Spleen (tissue), 7 donors: Measurements from ENCODE around the gene ABCC10.

ENCODE experiments used
- POLR2AphosphoS5 ChIP-seq, 3 donors: sonication (generic); formaldehyde crosslinking; IDR thresholded peaks; one replicate each; pipeline ENCODE4 v1.5.1; 2017; ENCODE audit warnings: antibody characterized with exemption in 3 of 3
- TF ChIP-seq, protein P1 (sequence below), 11 experiments: fragments of 200-600 bp in 7 of 11; fragments of 450-650 bp in 4 of 11; sonication (generic) in 4 of 11; IDR thresholded peaks in 8 of 11; conservative IDR thresholded peaks in 3 of 11; 1 replicate in 7 of 11; 2 replicates in 4 of 11; pipeline versions ENCODE4 v1.4.0 to v1.8.0; 2016 to 2021; ENCODE audit warnings: antibody characterized with exemption in 11 of 11, inconsistent platforms in 4 of 11, mild to moderate bottlenecking in 1 of 11
- donor health status: DM: no; HTN: no; CAD: no; lungs with moderate emphysema.
- donor health status: DM: no; HTN: no; CAD: no.
- donor health status: DM: no; HTN: no; CAD: no.

DNA sequence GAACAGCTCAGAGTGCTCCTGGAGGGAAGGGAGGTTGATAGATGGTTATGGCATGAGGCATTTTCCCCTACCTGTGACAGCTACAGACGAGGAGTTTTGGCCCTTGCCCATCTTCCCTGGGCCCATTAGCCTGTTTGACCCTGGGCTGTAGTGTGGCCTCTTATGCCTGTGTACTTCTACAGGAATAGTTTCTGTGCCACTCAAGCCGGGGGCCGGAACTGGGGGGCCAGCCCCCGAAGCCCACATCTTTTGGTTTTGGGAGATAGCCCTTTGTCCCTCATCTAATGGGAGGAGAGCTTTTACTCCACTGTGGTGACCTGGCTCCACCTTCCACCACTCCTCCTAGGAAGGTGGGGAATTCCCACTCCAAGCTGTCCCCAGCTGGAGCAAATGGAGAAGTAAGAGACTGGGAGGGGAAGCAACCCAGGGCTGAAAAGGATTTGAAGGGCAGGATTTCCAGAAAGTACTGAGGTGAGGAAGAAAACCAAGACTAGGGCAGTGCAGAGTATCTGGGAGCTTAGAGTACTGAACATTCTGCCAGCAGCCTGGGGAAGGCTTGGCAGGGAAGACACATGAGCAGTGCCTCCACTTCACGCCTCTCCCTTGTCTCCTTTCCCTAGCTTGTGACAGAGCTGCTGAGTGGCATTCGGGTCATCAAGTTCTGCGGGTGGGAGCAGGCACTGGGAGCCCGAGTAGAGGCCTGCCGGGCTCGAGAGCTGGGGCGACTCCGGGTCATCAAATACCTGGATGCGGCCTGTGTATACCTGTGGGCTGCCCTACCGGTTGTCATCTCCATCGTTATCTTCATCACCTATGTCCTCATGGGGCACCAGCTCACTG, 6.9 kb downstream of the ABCC10 start:
- TF ChIP-seq, protein P1, sequence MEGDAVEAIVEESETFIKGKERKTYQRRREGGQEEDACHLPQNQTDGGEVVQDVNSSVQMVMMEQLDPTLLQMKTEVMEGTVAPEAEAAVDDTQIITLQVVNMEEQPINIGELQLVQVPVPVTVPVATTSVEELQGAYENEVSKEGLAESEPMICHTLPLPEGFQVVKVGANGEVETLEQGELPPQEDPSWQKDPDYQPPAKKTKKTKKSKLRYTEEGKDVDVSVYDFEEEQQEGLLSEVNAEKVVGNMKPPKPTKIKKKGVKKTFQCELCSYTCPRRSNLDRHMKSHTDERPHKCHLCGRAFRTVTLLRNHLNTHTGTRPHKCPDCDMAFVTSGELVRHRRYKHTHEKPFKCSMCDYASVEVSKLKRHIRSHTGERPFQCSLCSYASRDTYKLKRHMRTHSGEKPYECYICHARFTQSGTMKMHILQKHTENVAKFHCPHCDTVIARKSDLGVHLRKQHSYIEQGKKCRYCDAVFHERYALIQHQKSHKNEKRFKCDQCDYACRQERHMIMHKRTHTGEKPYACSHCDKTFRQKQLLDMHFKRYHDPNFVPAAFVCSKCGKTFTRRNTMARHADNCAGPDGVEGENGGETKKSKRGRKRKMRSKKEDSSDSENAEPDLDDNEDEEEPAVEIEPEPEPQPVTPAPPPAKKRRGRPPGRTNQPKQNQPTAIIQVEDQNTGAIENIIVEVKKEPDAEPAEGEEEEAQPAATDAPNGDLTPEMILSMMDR (IDR thresholded peaks at IDR 0.05 in 8 of 11, conservative IDR thresholded peaks at IDR 0.05 in 3 of 11): no peak
- peak in 1 of 3 donors; percentile 22 for TF ChIP-seq POLR2AphosphoS5 (IDR thresholded peaks at IDR 0.05)
